AG09309 (cell line): Measurements from ENCODE around the gene CREB3L2.

Source experiments
- DNase-seq: peaks from one replicate; pipeline ENCODE4 v3.0.0-alpha.2; 2010; ENCODE audit warnings: low read depth
- H3K4me3 ChIP-seq: 2 replicates; pipeline ENCODE4 v1.5.1; 2011; ENCODE audit warnings: mild to moderate bottlenecking, low read depth, low read length, moderate library complexity; ENCODE audit not compliant: control insufficient read depth
- CTCF ChIP-seq: IDR thresholded peaks from 2 replicates; pipeline ENCODE4 v1.5.1; 2011; ENCODE audit warnings: mild to moderate bottlenecking, low read depth, low read length, inconsistent platforms; ENCODE audit not compliant: insufficient read depth, control insufficient read depth; ENCODE audit errors: missing control alignments

Gene CREB3L2

GRCh38 chr7:137847568-137848050 lies 154.3 kb downstream of the CREB3L2 start:
- no peak for TF ChIP-seq CTCF
- no peak for DNase-seq
- H3K4me3 ChIP-seq, result peak overlapping the region; percentile 72

GRCh38 chr7:137846827-137847567 lies 154.9 kb downstream of the CREB3L2 start, which contains the start of gene DGKI:
Gene DGKI (minus strand): TSS chr7:137846974.
- DNase-seq, result no peak
- no peak for TF ChIP-seq CTCF
- peak within 1 kb of the TSS; percentile 72 for H3K4me3 ChIP-seq

GRCh38 chr7:137846549-137846826 lies 155.4 kb downstream of the CREB3L2 start:
- DNase-seq, result no peak
- no peak for TF ChIP-seq CTCF
- H3K4me3 ChIP-seq, result peak overlapping the region; percentile 72

- TF ChIP-seq CTCF, result no peak
- no peak for DNase-seq
Observed at GRCh38 chr7:137844677-137845425, 157.0 kb downstream of the CREB3L2 start.

GRCh38 chr7:137839903-137840779 lies 161.7 kb downstream of the CREB3L2 start:
- no peak for TF ChIP-seq CTCF
- H3K4me3 ChIP-seq, result no peak overlapping the region
- DNase-seq, result no peak

More at GRCh38 chr7:137844677-137845425, 157.0 kb downstream of the CREB3L2 start:
- H3K4me3 ChIP-seq, result no peak overlapping the region

GRCh38 chr7:137838706-137839315 lies 163.1 kb downstream of the CREB3L2 start:
- DNase-seq, result no peak
- no peak overlapping the region for H3K4me3 ChIP-seq
- no peak for TF ChIP-seq CTCF
